ENCODE measurements around the gene TEX54.

TEX54 gene

GRCh38 chr11:62786318-62787004 lies 46.2 kb downstream of the TEX54 start:
- TF ChIP-seq, protein P1, sequence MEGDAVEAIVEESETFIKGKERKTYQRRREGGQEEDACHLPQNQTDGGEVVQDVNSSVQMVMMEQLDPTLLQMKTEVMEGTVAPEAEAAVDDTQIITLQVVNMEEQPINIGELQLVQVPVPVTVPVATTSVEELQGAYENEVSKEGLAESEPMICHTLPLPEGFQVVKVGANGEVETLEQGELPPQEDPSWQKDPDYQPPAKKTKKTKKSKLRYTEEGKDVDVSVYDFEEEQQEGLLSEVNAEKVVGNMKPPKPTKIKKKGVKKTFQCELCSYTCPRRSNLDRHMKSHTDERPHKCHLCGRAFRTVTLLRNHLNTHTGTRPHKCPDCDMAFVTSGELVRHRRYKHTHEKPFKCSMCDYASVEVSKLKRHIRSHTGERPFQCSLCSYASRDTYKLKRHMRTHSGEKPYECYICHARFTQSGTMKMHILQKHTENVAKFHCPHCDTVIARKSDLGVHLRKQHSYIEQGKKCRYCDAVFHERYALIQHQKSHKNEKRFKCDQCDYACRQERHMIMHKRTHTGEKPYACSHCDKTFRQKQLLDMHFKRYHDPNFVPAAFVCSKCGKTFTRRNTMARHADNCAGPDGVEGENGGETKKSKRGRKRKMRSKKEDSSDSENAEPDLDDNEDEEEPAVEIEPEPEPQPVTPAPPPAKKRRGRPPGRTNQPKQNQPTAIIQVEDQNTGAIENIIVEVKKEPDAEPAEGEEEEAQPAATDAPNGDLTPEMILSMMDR (conservative IDR thresholded peaks at IDR 0.05) = peak; percentile 99
- TF ChIP-seq ZFX (IDR thresholded peaks at IDR 0.05) = no peak; the same call in 1 of the 2 replicates
- peak overlapping the region; percentile 91 for H3K27ac ChIP-seq

- no peak for TF ChIP-seq ZFX (IDR thresholded peaks at IDR 0.05)
- TF ChIP-seq, protein P1 (conservative IDR thresholded peaks at IDR 0.05) = no peak
- no peak overlapping the region for H3K27ac ChIP-seq
Measured at GRCh38 chr11:62782753-62783152, 49.9 kb downstream of the TEX54 start.
